Umbilical cord (tissue), 2 donors: Measurements from ENCODE around the gene CPED1. TPM values are rescaled to one million over a fixed set of nuclear protein-coding genes. Genes with fewer than 3 reads are reported as not detected.
"Not testable (repeated sequence)": the region's sequence is repeated elsewhere in the genome, so short reads cannot be mapped to it uniquely, and the experiment has no call there.

Experiments
- DNase-seq: peaks from one replicate; pipeline ENCODE4 v3.0.0-alpha.2; 2015; ENCODE audit warnings: low spot score
- total RNA-seq: library from RNA; depleted of rRNA; stranded (reverse); fragments of >200 nt; gene quantifications from one replicate; pipeline ENCODE4 v1.2.3, GENCODE V29; 2014; ENCODE audit warnings: low replicate concordance; ENCODE audit not compliant: insufficient read depth

CPED1 gene
- total RNA-seq, 1 donor from 2014 or later: 64.8 TPM

GRCh38 chr7:120996333-120996987 is 7.9 kb downstream of the CPED1 start:
- peak; percentile 94 for DNase-seq

GRCh38 chr7:120996988-120997345 is 8.5 kb downstream of the CPED1 start:
- DNase-seq: no peak

- DNase-seq: peak; percentile 74
Measured at GRCh38 chr7:120997882-120998474, 9.5 kb downstream of the CPED1 start.

- DNase-seq: peak; percentile 45
Measured at GRCh38 chr7:120998520-120998919, 10.0 kb downstream of the CPED1 start.

- no peak for DNase-seq
Measured at GRCh38 chr7:120998996-120999565, 10.6 kb downstream of the CPED1 start.

- peak; percentile 90 for DNase-seq
Measured at GRCh38 chr7:121000081-121000983, 11.8 kb downstream of the CPED1 start.

- DNase-seq: no peak
Measured at GRCh38 chr7:121001234-121001906, 12.9 kb downstream of the CPED1 start.

GRCh38 chr7:121002048-121002756 is 13.7 kb downstream of the CPED1 start:
- no peak for DNase-seq

GRCh38 chr7:121002757-121003200 is 14.3 kb downstream of the CPED1 start:
- DNase-seq: peak; percentile 71

GRCh38 chr7:121003986-121004685 is 15.6 kb downstream of the CPED1 start:
- no peak for DNase-seq

GRCh38 chr7:121005058-121005457 is 16.5 kb downstream of the CPED1 start:
- not testable (repeated sequence) for DNase-seq

- no peak for DNase-seq
Measured at GRCh38 chr7:121005996-121006584, 17.6 kb downstream of the CPED1 start.

- no peak for DNase-seq
Measured at GRCh38 chr7:121006711-121007315, 18.3 kb downstream of the CPED1 start.

- peak; percentile 88 for DNase-seq
Measured at GRCh38 chr7:121008816-121009215, 20.3 kb downstream of the CPED1 start.

- DNase-seq: no peak
Measured at GRCh38 chr7:121011401-121011800, 22.9 kb downstream of the CPED1 start.

GRCh38 chr7:121012170-121012874 is 23.8 kb downstream of the CPED1 start:
- DNase-seq: no peak

- DNase-seq: no peak
Measured at GRCh38 chr7:121012919-121013318, 24.4 kb downstream of the CPED1 start.

- no peak for DNase-seq
Measured at GRCh38 chr7:121015560-121015959, 27.0 kb downstream of the CPED1 start.

GRCh38 chr7:121016966-121017365 is 28.5 kb downstream of the CPED1 start:
- DNase-seq: peak; percentile 73
